Loucy (cell line): ENCODE measurements around the gene CFAP70.
"Not testable (repeated sequence)": the region's sequence is repeated elsewhere in the genome, so short reads cannot be mapped to it uniquely, and the experiment has no call there.

Experiments
- H2AFZ ChIP-seq: fragments of 200-600 bp; sonication (generic); 2 replicates; pipeline ENCODE4 v1.6.0; 2016; ENCODE audit warnings: antibody characterized with exemption, mild to moderate bottlenecking, low read length, moderate library complexity
- H3F3A ChIP-seq: fragments of 200-600 bp; 2 replicates; pipeline ENCODE4 v1.6.0; 2016; ENCODE audit warnings: antibody characterized with exemption, low read depth, mild to moderate bottlenecking
- H3K27me3 ChIP-seq: fragments of 200-600 bp; sonication (generic); 2 replicates; pipeline ENCODE4 v1.6.1; 2014; ENCODE audit warnings: low read length, mild to moderate bottlenecking; ENCODE audit not compliant: insufficient read depth, poor library complexity, severe bottlenecking
- H3K36me3 ChIP-seq: fragments of 200-600 bp; sonication (generic); 2 replicates; pipeline ENCODE4 v1.6.1; 2016; ENCODE audit warnings: low read length; ENCODE audit not compliant: insufficient read depth
- H3K4me1 ChIP-seq: fragments of 200-600 bp; sonication (generic); 2 replicates; pipeline ENCODE4 v1.5.1; 2014; ENCODE audit warnings: low read length, mild to moderate bottlenecking; ENCODE audit not compliant: insufficient read depth, poor library complexity, severe bottlenecking
- H3K4me2 ChIP-seq: fragments of 200-600 bp; sonication (generic); 2 replicates; pipeline ENCODE4 v1.6.0; 2014; ENCODE audit warnings: antibody characterized with exemption, low read length, low read depth, mild to moderate bottlenecking; ENCODE audit not compliant: poor library complexity, severe bottlenecking
- H3K4me3 ChIP-seq: fragments of 200-600 bp; sonication (generic); 2 replicates; pipeline ENCODE4 v1.5.1; 2014; ENCODE audit warnings: low read length, mild to moderate bottlenecking, mixed read lengths; ENCODE audit not compliant: poor library complexity, severe bottlenecking
- H3K79me2 ChIP-seq: fragments of 200-600 bp; sonication (generic); 2 replicates; pipeline ENCODE4 v1.6.1; 2014; ENCODE audit warnings: low read length; ENCODE audit not compliant: insufficient read depth
- H3K9ac ChIP-seq: fragments of 200-600 bp; sonication (generic); 2 replicates; pipeline ENCODE4 v1.6.0; 2014; ENCODE audit warnings: mild to moderate bottlenecking, low read depth, low read length, moderate library complexity; ENCODE audit not compliant: poor library complexity, severe bottlenecking
- H3K9me2 ChIP-seq: fragments of 200-600 bp; sonication (generic); replicated peaks from 2 replicates; pipeline ENCODE4 v1.6.1; 2016; ENCODE audit warnings: low read depth, low read length, mixed read lengths
- H3K9me3 ChIP-seq: fragments of 200-600 bp; sonication (generic); 2 replicates; pipeline ENCODE4 v1.6.1; 2014; ENCODE audit warnings: mild to moderate bottlenecking, antibody characterized with exemption, low read length, low read depth; ENCODE audit not compliant: insufficient read depth
- H4K20me1 ChIP-seq: fragments of 200-600 bp; sonication (generic); 2 replicates; pipeline ENCODE4 v1.6.0; 2014; ENCODE audit warnings: antibody characterized with exemption, low read length, mild to moderate bottlenecking; ENCODE audit not compliant: insufficient read depth, poor library complexity, severe bottlenecking
- EZH2phosphoT487 ChIP-seq: fragments of 200-600 bp; IDR thresholded peaks from 2 replicates; pipeline ENCODE4 v1.6.1; 2018; ENCODE audit warnings: antibody characterized with exemption, mild to moderate bottlenecking, moderate library complexity, borderline replicate concordance
- TF ChIP-seq, protein P1 (sequence below): fragments of 200-600 bp; sonication (generic); conservative IDR thresholded peaks from 2 replicates; pipeline ENCODE4 v1.5.1; 2014; ENCODE audit warnings: mild to moderate bottlenecking, antibody characterized with exemption, low read length

CFAP70 gene

DNA sequence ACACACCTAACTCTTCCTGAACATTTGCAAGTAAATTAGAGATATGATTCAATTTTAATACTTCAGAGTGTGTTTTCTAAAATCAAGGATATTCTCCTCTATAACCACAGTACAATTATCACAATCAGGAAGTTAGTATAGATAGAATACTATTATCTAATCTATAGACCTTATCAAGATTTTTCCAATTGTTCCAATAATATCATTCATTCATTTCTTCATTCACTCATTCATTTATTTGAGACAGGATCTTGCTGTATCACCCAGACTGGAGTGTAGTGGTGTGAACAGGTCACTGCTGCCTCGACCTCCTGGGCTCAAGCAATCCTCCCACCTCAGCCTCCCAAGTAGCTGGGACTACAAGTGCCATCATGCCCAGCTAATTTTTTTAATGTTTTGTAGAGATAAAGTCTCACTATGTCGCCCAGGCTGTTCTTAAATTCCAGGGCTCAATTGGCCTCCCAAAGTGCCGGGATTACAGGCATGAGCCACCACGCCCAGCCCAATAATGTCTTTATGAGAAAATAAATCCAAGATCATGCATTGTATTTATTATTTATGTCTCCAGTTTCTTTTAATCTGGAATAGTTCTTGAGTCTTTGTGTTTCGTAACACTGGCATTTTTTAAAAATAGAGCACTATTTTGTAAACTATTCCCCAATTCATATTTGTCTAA, 95.6 kb downstream of the CFAP70 start:
- no peak overlapping the region for H3K4me3 ChIP-seq
- no peaks in the 10 kb centered on the region for H3F3A ChIP-seq
- no peaks in the 10 kb centered on the region for H3K36me3 ChIP-seq
- TF ChIP-seq, protein P1, sequence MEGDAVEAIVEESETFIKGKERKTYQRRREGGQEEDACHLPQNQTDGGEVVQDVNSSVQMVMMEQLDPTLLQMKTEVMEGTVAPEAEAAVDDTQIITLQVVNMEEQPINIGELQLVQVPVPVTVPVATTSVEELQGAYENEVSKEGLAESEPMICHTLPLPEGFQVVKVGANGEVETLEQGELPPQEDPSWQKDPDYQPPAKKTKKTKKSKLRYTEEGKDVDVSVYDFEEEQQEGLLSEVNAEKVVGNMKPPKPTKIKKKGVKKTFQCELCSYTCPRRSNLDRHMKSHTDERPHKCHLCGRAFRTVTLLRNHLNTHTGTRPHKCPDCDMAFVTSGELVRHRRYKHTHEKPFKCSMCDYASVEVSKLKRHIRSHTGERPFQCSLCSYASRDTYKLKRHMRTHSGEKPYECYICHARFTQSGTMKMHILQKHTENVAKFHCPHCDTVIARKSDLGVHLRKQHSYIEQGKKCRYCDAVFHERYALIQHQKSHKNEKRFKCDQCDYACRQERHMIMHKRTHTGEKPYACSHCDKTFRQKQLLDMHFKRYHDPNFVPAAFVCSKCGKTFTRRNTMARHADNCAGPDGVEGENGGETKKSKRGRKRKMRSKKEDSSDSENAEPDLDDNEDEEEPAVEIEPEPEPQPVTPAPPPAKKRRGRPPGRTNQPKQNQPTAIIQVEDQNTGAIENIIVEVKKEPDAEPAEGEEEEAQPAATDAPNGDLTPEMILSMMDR = no peak
- no peak for TF ChIP-seq EZH2phosphoT487
- H3K4me2 ChIP-seq = no peak overlapping the region
- H3K27me3 ChIP-seq = no peaks in the 10 kb centered on the region
- H3K4me1 ChIP-seq = no peaks in the 10 kb centered on the region
- no peaks in the 10 kb centered on the region for H3K79me2 ChIP-seq
- no peak overlapping the region for H3K9ac ChIP-seq
- no peaks in the 10 kb centered on the region for H3K9me3 ChIP-seq
- no peaks in the 10 kb centered on the region for H3K9me2 ChIP-seq
- no peaks in the 10 kb centered on the region for H4K20me1 ChIP-seq
- H2AFZ ChIP-seq = peak overlapping the region; percentile 42; the same call in 1 of the 2 replicates

DNA sequence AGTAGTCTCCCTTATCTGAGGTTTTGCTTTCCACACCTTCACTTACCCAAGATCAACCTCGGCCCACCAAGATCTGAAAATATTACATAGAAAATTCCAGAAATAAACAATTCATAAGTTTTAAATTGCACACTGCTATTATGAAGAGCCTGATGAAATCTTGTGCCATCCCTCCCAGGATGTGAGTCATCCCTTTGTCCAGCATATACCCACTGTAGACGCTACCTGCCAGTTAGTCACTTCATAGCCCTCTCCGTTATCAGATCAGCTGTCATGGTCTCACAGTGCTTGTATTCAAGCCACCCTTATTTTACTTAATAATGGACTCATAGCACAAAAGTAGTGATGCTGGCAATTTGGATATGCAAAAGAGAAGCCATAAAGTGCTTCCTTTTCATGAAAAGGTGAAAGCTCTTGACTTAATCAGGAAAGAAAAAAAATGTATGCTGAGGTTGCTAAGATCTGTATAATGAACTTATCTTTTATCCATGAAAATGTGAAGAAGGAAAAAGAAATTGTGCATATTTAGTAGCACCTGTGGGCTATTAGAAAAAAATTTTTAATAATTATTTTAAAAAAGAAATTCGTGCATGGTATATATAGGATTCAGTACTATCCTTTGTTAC, 96.4 kb downstream of the CFAP70 start:
- Histone ChIP-seq H3K4me2 (no peak overlapping the region), H3K9me3 (no peaks in the 10 kb centered on the region)

DNA sequence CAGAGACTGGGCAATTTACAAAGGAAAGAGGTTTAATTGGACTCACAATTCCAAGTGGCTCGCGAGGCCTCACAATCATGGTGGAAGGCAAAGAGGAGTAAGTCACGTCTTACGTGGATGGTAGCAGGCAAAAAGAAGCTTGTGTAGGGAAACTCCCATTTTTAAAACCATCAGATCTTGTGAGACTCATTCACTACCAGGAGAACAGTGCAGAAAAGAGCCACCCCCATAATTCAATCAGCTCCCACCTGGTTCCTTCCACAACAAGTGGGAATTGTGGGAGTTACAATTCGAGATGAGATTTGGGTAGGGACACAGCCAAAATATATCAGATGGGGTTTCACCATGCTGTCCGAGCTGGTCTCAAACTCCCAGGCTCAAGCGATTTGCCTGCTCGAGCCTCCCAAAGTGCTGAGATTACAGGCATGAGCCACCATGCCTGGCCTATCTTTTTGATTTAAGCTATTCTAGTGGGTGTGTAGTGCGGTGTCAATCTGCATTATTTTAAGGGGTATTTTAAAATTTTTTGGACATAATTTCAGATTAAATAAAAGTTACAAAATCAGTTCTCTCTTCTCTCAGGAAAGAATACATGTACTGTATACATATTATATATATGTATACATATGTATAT, 97.2 kb downstream of the CFAP70 start:
- Histone ChIP-seq H2AFZ (no peak overlapping the region), H3K9ac (no peak overlapping the region), H3K4me3 (no peak overlapping the region), H3K36me3 (no peaks in the 10 kb centered on the region), H3K27me3 (no peaks in the 10 kb centered on the region), H3K4me1 (no peaks in the 10 kb centered on the region), H3K4me2 (no peak overlapping the region), H3F3A (no peaks in the 10 kb centered on the region), H4K20me1 (no peaks in the 10 kb centered on the region), H3K9me3 (no peaks in the 10 kb centered on the region), H3K9me2 (no peaks in the 10 kb centered on the region), H3K79me2 (no peaks in the 10 kb centered on the region)
- TF ChIP-seq, protein P1 = no peak
- TF ChIP-seq EZH2phosphoT487 = no peak

More for the DNA sequence above, 96.4 kb downstream of the CFAP70 start:
- no peaks in the 10 kb centered on the region for H3K4me1 ChIP-seq
- no peaks in the 10 kb centered on the region for H3K27me3 ChIP-seq
- H3F3A ChIP-seq = no peaks in the 10 kb centered on the region
- no peak overlapping the region for H2AFZ ChIP-seq
- TF ChIP-seq, protein P1 = no peak
- H3K36me3 ChIP-seq = no peaks in the 10 kb centered on the region
- H3K9ac ChIP-seq = no peak overlapping the region
- H3K79me2 ChIP-seq = no peaks in the 10 kb centered on the region
- H3K4me3 ChIP-seq = no peak overlapping the region
- H3K9me2 ChIP-seq = no peaks in the 10 kb centered on the region
- no peaks in the 10 kb centered on the region for H4K20me1 ChIP-seq

GRCh38 chr10:73258612-73259011, 100.1 kb downstream of the CFAP70 start:
- not testable (repeated sequence) for H4K20me1 ChIP-seq, H3K9me3 ChIP-seq, H3K27me3 ChIP-seq, H3F3A ChIP-seq, H3K4me2 ChIP-seq, H3K4me3 ChIP-seq, H3K36me3 ChIP-seq, H3K79me2 ChIP-seq, H2AFZ ChIP-seq, H3K9me2 ChIP-seq, H3K9ac ChIP-seq, H3K4me1 ChIP-seq
